A549 (cell line): ENCODE measurements around the gene MYO15A. TPM values are rescaled to one million over a fixed set of nuclear protein-coding genes. Genes with fewer than 3 reads are reported as not detected.
A peak's percentile ranks its signal among the peaks of the same experiment; 100 is the strongest.

Source experiments
- ATAC-seq, 2 experiments: fragments of 200-7000 bp in 1 of 2; fragments of >200 bp in 1 of 2; cut with Nextera tagmentation in 1 of 2; cut with Tn5 transposase in 1 of 2; 3 replicates each; pipeline versions ENCODE4 v1.8.0 to v1.9.1; 2018 to 2020; ENCODE audit warnings: mild to moderate bottlenecking in 1 of 2, moderate library complexity in 1 of 2
- CTCF ChIA-PET: fragments of 300-600 bp; sonication (Branson Sonifier 250); formaldehyde crosslinking; extraction: SDS; loops from one replicate; lab custom pipeline; 2021; ENCODE audit warnings: antibody characterized with exemption, inconsistent platforms; lab: Yijun Ruan, JAX
- POLR2A ChIA-PET: fragments of 350-600 bp; formaldehyde crosslinking; extraction: SDS; loops from one replicate; lab custom pipeline; 2021; ENCODE audit warnings: antibody characterized with exemption, inconsistent platforms; lab: Yijun Ruan, JAX
- DNase-seq, 2 experiments: peaks; one replicate each; pipeline versions ENCODE4 v3.0.0 to v3.0.0-alpha.2; 2011 to 2016; ENCODE audit warnings: low read depth in 1 of 2, low spot score in 1 of 2
- FAIRE-seq: peaks from 2 replicates; lab custom pipeline; 2011; peaks lifted over from hg19 to GRCh38; lab: Jason Lieb, UNC
- H3K27ac ChIP-seq, 2 experiments: fragments of >200 bp; sonication (Bioruptor Twin); formaldehyde crosslinking; 3 replicates each; pipeline ENCODE4 v1.5.1; 2016 to 2017
- H3K4me1 ChIP-seq: fragments of >200 bp; sonication (Bioruptor Twin); formaldehyde crosslinking; 3 replicates; pipeline ENCODE4 v1.6.1; 2016
- H3K4me2 ChIP-seq: fragments of >200 bp; sonication (Bioruptor Twin); formaldehyde crosslinking; 3 replicates; pipeline ENCODE4 v1.6.1; 2016
- H3K4me3 ChIP-seq: fragments of >200 bp; sonication (Bioruptor Twin); formaldehyde crosslinking; 3 replicates; pipeline ENCODE4 v1.5.1; 2016
- H3K9me3 ChIP-seq: fragments of >200 bp; sonication (Bioruptor Twin); formaldehyde crosslinking; 3 replicates; pipeline ENCODE4 v1.6.1; 2016
- BHLHE40 ChIP-seq: IDR thresholded peaks from 2 replicates; pipeline ENCODE4 v1.6.1; 2012; ENCODE audit warnings: low read depth, low read length, inconsistent platforms
- CEBPB ChIP-seq, 2 experiments: fragments of >200 bp in 1 of 2; sonication (Bioruptor Twin) in 1 of 2; formaldehyde crosslinking in 1 of 2; IDR thresholded peaks; 2 replicates each; pipeline ENCODE4 v1.6.1; 2012 to 2016
- CHD2 ChIP-seq: fragments of 150-350 bp; IDR thresholded peaks from 2 replicates; pipeline ENCODE4 v1.6.1; 2014; ENCODE audit warnings: low read length; ENCODE audit not compliant: partially characterized antibody
- EHMT2 ChIP-seq: fragments of 200-600 bp; sonication (generic); IDR thresholded peaks from 2 replicates; pipeline ENCODE4 v1.6.1; 2016; ENCODE audit warnings: antibody characterized with exemption, low read depth, mild to moderate bottlenecking, moderate library complexity
- ESRRA ChIP-seq: fragments of 150-350 bp; IDR thresholded peaks from 2 replicates; pipeline ENCODE4 v1.6.1; 2014; ENCODE audit warnings: mild to moderate bottlenecking, low read length, borderline replicate concordance
- FOXS1 ChIP-seq: fragments of 250-450 bp; sonication (Bioruptor Pico); IDR thresholded peaks from 2 replicates; pipeline ENCODE4 v1.5.0; 2020; ENCODE audit warnings: mild to moderate bottlenecking, moderate library complexity
- HDAC2 ChIP-seq: fragments of 200-600 bp; sonication (generic); IDR thresholded peaks from 2 replicates; pipeline ENCODE4 v1.6.1; 2016
- HEYL ChIP-seq: fragments of 250-450 bp; sonication (Bioruptor Pico); IDR thresholded peaks from 2 replicates; pipeline ENCODE4 v1.8.0; 2021; ENCODE audit warnings: mild to moderate bottlenecking, moderate library complexity
- HOXB5 ChIP-seq: fragments of 250-450 bp; sonication (Bioruptor Pico); IDR thresholded peaks from 2 replicates; pipeline ENCODE4 v1.5.0; 2020; ENCODE audit warnings: mild to moderate bottlenecking, moderate library complexity
- JUN ChIP-seq, 2 experiments: fragments of >200 bp; sonication (Bioruptor Twin); formaldehyde crosslinking; IDR thresholded peaks; 2 replicates in 1 of 2; 3 replicates in 1 of 2; pipeline ENCODE4 v1.6.1; 2016 to 2017
- JUNB ChIP-seq: fragments of >200 bp; sonication (Bioruptor Twin); formaldehyde crosslinking; IDR thresholded peaks from 2 replicates; pipeline ENCODE4 v1.6.1; 2016
- MAFK ChIP-seq: fragments of 450-650 bp; IDR thresholded peaks from 2 replicates; pipeline ENCODE4 v1.6.1; 2014; ENCODE audit not compliant: partially characterized antibody
- MAZ ChIP-seq: fragments of 150-350 bp; IDR thresholded peaks from 2 replicates; pipeline ENCODE4 v1.6.1; 2014; ENCODE audit warnings: antibody characterized with exemption, low read depth, low read length, borderline replicate concordance
- NFE2L2 ChIP-seq: fragments of 150-350 bp; conservative IDR thresholded peaks from 2 replicates; pipeline ENCODE4 v1.6.1; 2014; ENCODE audit warnings: low read length
- NPAS2 ChIP-seq: fragments of 250-450 bp; sonication (Bioruptor Pico); IDR thresholded peaks from 2 replicates; pipeline ENCODE4 v1.8.0; 2022; ENCODE audit warnings: mild to moderate bottlenecking, moderate library complexity, borderline replicate concordance
- NR3C1 ChIP-seq: fragments of >200 bp; sonication (Bioruptor Twin); formaldehyde crosslinking; IDR thresholded peaks from 3 replicates; pipeline ENCODE4 v1.6.1; 2017
- RAD21 ChIP-seq, 2 experiments: fragments of >200 bp in 1 of 2; sonication (Bioruptor Twin) in 1 of 2; formaldehyde crosslinking in 1 of 2; IDR thresholded peaks in 1 of 2; conservative IDR thresholded peaks in 1 of 2; 2 replicates in 1 of 2; 3 replicates in 1 of 2; pipeline ENCODE4 v1.6.1; 2012 to 2018; ENCODE audit warnings: inconsistent platforms in 1 of 2
- SREBF2 ChIP-seq: fragments of 450-650 bp; IDR thresholded peaks from 2 replicates; pipeline ENCODE4 v1.6.1; 2014; ENCODE audit warnings: mild to moderate bottlenecking, moderate library complexity
- TFCP2L1 ChIP-seq: fragments of 250-450 bp; sonication (Bioruptor Pico); IDR thresholded peaks from 2 replicates; pipeline ENCODE4 v1.5.0; 2021; ENCODE audit warnings: mild to moderate bottlenecking
- ZC3H11A ChIP-seq: fragments of 450-650 bp; IDR thresholded peaks from 2 replicates; pipeline ENCODE4 v1.6.1; 2014; ENCODE audit warnings: antibody characterized with exemption, mild to moderate bottlenecking
- ZFP36 ChIP-seq: fragments of 450-650 bp; IDR thresholded peaks from 2 replicates; pipeline ENCODE4 v1.6.1; 2014; ENCODE audit warnings: borderline replicate concordance; ENCODE audit not compliant: partially characterized antibody
- WGBS: methylation state at CpG from one replicate; pipeline ENCODE4 v1.1.6; 2017; ENCODE audit errors: missing lambda C conversion rate; 5-methylcytosine and 5-hydroxymethylcytosine counted together
- polyA plus RNA-seq, 4 experiments: library from polyadenylated mRNA; depleted of rRNA in 3 of 4; stranded (reverse); fragments of >200 nt; fragmentation: RNase III in 1 of 4; extraction: RNeasy Plus Mini Kit Qiagen cat#74134 plus additional on column Dnase treatment in 1 of 4; gene quantifications; 2 replicates in 3 of 4; 3 replicates in 1 of 4; pipeline ENCODE4 v1.2.3, GENCODE V29; 2011 to 2017
- TF ChIP-seq, protein P1 (sequence below): fragments of 150-350 bp; IDR thresholded peaks from 2 replicates; pipeline ENCODE4 v1.6.1; 2014; ENCODE audit warnings: low read depth, mild to moderate bottlenecking, low read length
- TF ChIP-seq, protein P2 (sequence below): IDR thresholded peaks from 2 replicates; pipeline ENCODE4 v1.6.1; 2012; ENCODE audit warnings: low read depth, borderline replicate concordance
- TF ChIP-seq, protein P3 (sequence below): fragments of >200 bp; sonication (Bioruptor Twin); formaldehyde crosslinking; IDR thresholded peaks from 3 replicates; pipeline ENCODE4 v1.6.1; 2016

Gene MYO15A
- polyA plus RNA-seq, 2 of the 4 experiments (the other 2 are of a cell fraction): 0.22 to 0.26 TPM

DNA sequence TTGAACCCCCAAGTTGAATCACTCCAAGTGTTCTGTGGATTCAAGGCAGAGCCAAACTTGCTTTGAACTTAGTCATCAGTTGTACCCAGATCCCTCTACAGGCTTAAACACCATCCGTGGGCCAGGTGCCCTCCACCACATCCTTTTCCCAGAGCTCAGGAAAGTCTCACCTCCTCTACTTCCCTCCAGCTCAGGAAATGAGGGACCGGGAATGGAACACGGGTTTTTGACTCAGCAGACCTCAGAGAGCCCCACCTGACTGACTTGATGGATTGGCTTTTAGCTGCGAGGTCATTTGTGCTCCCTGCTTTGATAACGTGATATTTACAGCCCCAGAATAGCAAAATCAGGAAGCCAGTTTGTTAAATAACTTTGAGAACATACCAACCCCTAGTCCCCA lies 49.3 kb upstream of the MYO15A start:
- TF ChIP-seq TFCP2L1 (CRISPR knock-in tag): no peak
- TF ChIP-seq JUN (IDR thresholded peaks at IDR 0.05): no peak
- no peak for TF ChIP-seq ZFP36
- no peak for TF ChIP-seq ESRRA
- TF ChIP-seq FOXS1 (CRISPR knock-in tag): no peak
- TF ChIP-seq SREBF2: no peak
- TF ChIP-seq JUNB: no peak
- TF ChIP-seq, protein P1, sequence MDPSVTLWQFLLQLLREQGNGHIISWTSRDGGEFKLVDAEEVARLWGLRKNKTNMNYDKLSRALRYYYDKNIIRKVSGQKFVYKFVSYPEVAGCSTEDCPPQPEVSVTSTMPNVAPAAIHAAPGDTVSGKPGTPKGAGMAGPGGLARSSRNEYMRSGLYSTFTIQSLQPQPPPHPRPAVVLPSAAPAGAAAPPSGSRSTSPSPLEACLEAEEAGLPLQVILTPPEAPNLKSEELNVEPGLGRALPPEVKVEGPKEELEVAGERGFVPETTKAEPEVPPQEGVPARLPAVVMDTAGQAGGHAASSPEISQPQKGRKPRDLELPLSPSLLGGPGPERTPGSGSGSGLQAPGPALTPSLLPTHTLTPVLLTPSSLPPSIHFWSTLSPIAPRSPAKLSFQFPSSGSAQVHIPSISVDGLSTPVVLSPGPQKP: no peak
- no peak for TF ChIP-seq MAFK
- no peak for TF ChIP-seq MAZ
- TF ChIP-seq, protein P2, sequence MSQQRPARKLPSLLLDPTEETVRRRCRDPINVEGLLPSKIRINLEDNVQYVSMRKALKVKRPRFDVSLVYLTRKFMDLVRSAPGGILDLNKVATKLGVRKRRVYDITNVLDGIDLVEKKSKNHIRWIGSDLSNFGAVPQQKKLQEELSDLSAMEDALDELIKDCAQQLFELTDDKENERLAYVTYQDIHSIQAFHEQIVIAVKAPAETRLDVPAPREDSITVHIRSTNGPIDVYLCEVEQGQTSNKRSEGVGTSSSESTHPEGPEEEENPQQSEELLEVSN: no peak
- no peak for TF ChIP-seq HOXB5 (CRISPR knock-in tag)
- TF ChIP-seq ZC3H11A: no peak
- no peak for TF ChIP-seq HEYL (CRISPR knock-in tag)
- no peak for TF ChIP-seq NFE2L2
- TF ChIP-seq NR3C1: no peak
- TF ChIP-seq, protein P3, sequence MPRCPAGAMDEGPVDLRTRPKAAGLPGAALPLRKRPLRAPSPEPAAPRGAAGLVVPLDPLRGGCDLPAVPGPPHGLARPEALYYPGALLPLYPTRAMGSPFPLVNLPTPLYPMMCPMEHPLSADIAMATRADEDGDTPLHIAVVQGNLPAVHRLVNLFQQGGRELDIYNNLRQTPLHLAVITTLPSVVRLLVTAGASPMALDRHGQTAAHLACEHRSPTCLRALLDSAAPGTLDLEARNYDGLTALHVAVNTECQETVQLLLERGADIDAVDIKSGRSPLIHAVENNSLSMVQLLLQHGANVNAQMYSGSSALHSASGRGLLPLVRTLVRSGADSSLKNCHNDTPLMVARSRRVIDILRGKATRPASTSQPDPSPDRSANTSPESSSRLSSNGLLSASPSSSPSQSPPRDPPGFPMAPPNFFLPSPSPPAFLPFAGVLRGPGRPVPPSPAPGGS: no peak
- no peak for TF ChIP-seq CHD2
- TF ChIP-seq NPAS2: no peak
- no peak for TF ChIP-seq BHLHE40
- H3K27ac ChIP-seq: no peak overlapping the region
- no peaks in the 10 kb centered on the region for H3K9me3 ChIP-seq
- no peak overlapping the region for H3K4me2 ChIP-seq
- H3K4me1 ChIP-seq: no peaks in the 10 kb centered on the region
- ChIA-PET POLR2A (interaction anchor here (0.7 kb wide), 1 partner anchor 101 kb away, joined by 3 read pairs; no protein-coding TSS in a partner anchor), CTCF (interaction anchor here (1.2 to 1.5 kb wide), 2 partner anchors 24 to 247 kb away, joined by 3 read pairs; no protein-coding TSS in a partner anchor)
- WGBS: 91% methylated on average over 5 of the region's 5 CpGs
- ATAC-seq: no peak
- DNase-seq: no peak
- no peak overlapping the region for H3K4me3 ChIP-seq
- FAIRE-seq: no peak

DNA sequence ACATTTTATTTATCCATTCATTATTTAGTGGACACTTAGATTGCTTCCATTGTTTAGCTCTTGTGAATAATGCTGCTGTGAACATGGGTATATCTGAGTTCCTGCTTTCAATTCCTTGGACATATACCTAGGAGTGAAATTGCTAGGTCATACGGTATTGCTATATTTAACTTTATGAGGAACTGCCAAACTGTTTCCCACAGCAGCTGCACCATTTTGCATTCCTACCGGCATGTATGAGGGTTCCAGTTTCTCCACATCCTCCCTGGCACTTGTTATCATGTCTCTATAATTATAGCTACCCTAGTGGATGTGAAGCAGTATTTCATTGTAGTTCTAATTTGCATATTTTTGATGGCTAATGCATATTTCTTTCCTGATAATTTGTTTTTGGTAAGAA lies 44.5 kb upstream of the MYO15A start:
- H3K4me1 ChIP-seq: peaks cover 3% of the 10 kb centered on the region; the same call in 1 of the 3 replicates
- peak; percentile 23 for FAIRE-seq
- WGBS: 93% methylated on average over 2 of the region's 2 CpGs
- TF ChIP-seq MAFK: no peak
- no peak for TF ChIP-seq RAD21 (conservative IDR thresholded peaks at IDR 0.05 in 1 of 2, IDR thresholded peaks at IDR 0.05 in 1 of 2)
- TF ChIP-seq HDAC2: no peak
- TF ChIP-seq, protein P3: no peak
- TF ChIP-seq CEBPB (IDR thresholded peaks at IDR 0.05): no peak
- no peak for TF ChIP-seq EHMT2
- TF ChIP-seq ESRRA: no peak
- TF ChIP-seq, all 56 proteins: peak for 0
- ATAC-seq: no peak
- Histone ChIP-seq H3K27ac (no peak overlapping the region), H3K9me3 (no peaks in the 10 kb centered on the region), H3K4me3 (no peak overlapping the region), H3K4me2 (no peak overlapping the region)
- ChIA-PET POLR2A (no interaction called here), CTCF (interaction anchor here (1.2 kb wide), 1 partner anchor 37 kb away, joined by 3 read pairs; no protein-coding TSS in a partner anchor)
- DNase-seq: no peak
